HEK293T (cell line): ENCODE data around the gene PRCP.

Experiments
- FOXK2 ChIP-seq: fragments of 450-650 bp; IDR thresholded peaks from 2 replicates; pipeline ENCODE4 v1.6.1; 2016; ENCODE audit warnings: mild to moderate bottlenecking
- FOXM1 ChIP-seq: fragments of 450-650 bp; IDR thresholded peaks from 2 replicates; pipeline ENCODE4 v1.6.1; 2017; ENCODE audit warnings: mild to moderate bottlenecking, borderline replicate concordance
- NFRKB ChIP-seq: fragments of 450-650 bp; IDR thresholded peaks from 2 replicates; pipeline ENCODE4 v1.6.1; 2016; ENCODE audit warnings: mild to moderate bottlenecking, moderate library complexity

GRCh38 chr11:82855616-82856015 is 44.6 kb downstream of the PRCP start:
- TF ChIP-seq FOXM1 (no peak), FOXK2 (no peak), NFRKB (no peak)
